Trophoblast cell (in vitro differentiated cells and primary cell): ENCODE results near the gene TMOD1.

Experiments
- DNase-seq, 2 donors: peaks; one replicate each; pipeline ENCODE4 v3.0.0-alpha.2; 2016
- H2AFZ ChIP-seq: 2 replicates; pipeline ENCODE4 v1.6.1; 2013; ENCODE audit warnings: low read length, moderate library complexity, mild to moderate bottlenecking; ENCODE audit not compliant: insufficient read depth, poor library complexity
- H2AK5ac ChIP-seq: 2 replicates; pipeline ENCODE4 v1.6.1; 2013; ENCODE audit warnings: mild to moderate bottlenecking, low read length
- H2BK120ac ChIP-seq: 2 replicates; pipeline ENCODE4 v1.6.1; 2013; ENCODE audit warnings: low read length, mild to moderate bottlenecking, moderate library complexity; ENCODE audit not compliant: insufficient read depth, poor library complexity
- H2BK12ac ChIP-seq: 2 replicates; pipeline ENCODE4 v1.6.1; 2013; ENCODE audit warnings: mild to moderate bottlenecking, low read length, moderate library complexity
- H2BK5ac ChIP-seq: 2 replicates; pipeline ENCODE4 v1.6.1; 2013; ENCODE audit warnings: low read length, low read depth, moderate library complexity, mild to moderate bottlenecking; ENCODE audit not compliant: poor library complexity
- H3K14ac ChIP-seq: 2 replicates; pipeline ENCODE4 v1.6.1; 2013; ENCODE audit warnings: mild to moderate bottlenecking, low read length
- H3K18ac ChIP-seq: 2 replicates; pipeline ENCODE4 v1.6.1; 2013; ENCODE audit warnings: mild to moderate bottlenecking, low read length
- H3K23ac ChIP-seq: 2 replicates; pipeline ENCODE4 v1.6.1; 2013; ENCODE audit warnings: low read length
- H3K27ac ChIP-seq: 2 replicates; pipeline ENCODE4 v1.5.1; 2013; ENCODE audit warnings: low read depth, mild to moderate bottlenecking, inconsistent platforms, low read length, moderate library complexity
- H3K27me3 ChIP-seq: 2 replicates; pipeline ENCODE4 v1.6.1; 2013; ENCODE audit warnings: inconsistent platforms, mild to moderate bottlenecking, low read length, moderate library complexity; ENCODE audit not compliant: insufficient read depth
- H3K36me3 ChIP-seq, 2 experiments: 1 replicate in 1 of 2; 2 replicates in 1 of 2; pipeline ENCODE4 v1.6.1; 2013; ENCODE audit warnings: low read length in 2 of 2, mild to moderate bottlenecking in 2 of 2, moderate library complexity in 1 of 2; ENCODE audit not compliant: insufficient read depth in 2 of 2, control insufficient read depth in 1 of 2
- H3K4ac ChIP-seq: 2 replicates; pipeline ENCODE4 v1.6.1; 2013; ENCODE audit warnings: low read depth, mild to moderate bottlenecking, low read length, moderate library complexity
- H3K4me1 ChIP-seq, 2 experiments: 1 replicate in 1 of 2; 2 replicates in 1 of 2; pipeline ENCODE4 v1.6.1; 2013; ENCODE audit warnings: low read length in 2 of 2, mild to moderate bottlenecking in 2 of 2, moderate library complexity in 1 of 2; ENCODE audit not compliant: insufficient read depth in 2 of 2, control insufficient read depth in 1 of 2
- H3K4me2 ChIP-seq: 2 replicates; pipeline ENCODE4 v1.6.1; 2013; ENCODE audit warnings: inconsistent platforms, mild to moderate bottlenecking, low read length, moderate library complexity
- H3K4me3 ChIP-seq: 2 replicates; pipeline ENCODE4 v1.5.1; 2013; ENCODE audit warnings: mild to moderate bottlenecking, low read depth, low read length, inconsistent platforms
- H3K79me1 ChIP-seq: one replicate; pipeline ENCODE4 v1.6.1; 2013; ENCODE audit warnings: low read length
- H3K79me2 ChIP-seq: 2 replicates; pipeline ENCODE4 v1.6.1; 2013; ENCODE audit warnings: low read length, mild to moderate bottlenecking; ENCODE audit not compliant: control insufficient read depth, insufficient read depth, poor library complexity
- H3K9ac ChIP-seq: 2 replicates; pipeline ENCODE4 v1.6.1; 2013; ENCODE audit warnings: mild to moderate bottlenecking, low read length
- H3K9me3 ChIP-seq: 2 replicates; pipeline ENCODE4 v1.6.1; 2013; ENCODE audit warnings: low read depth, mild to moderate bottlenecking, control low read depth, inconsistent platforms, low read length; ENCODE audit not compliant: insufficient read depth
- H4K12ac ChIP-seq: 2 replicates; pipeline ENCODE4 v1.6.1; 2013; ENCODE audit warnings: low read depth, mild to moderate bottlenecking, low read length, moderate library complexity
- H4K8ac ChIP-seq: 2 replicates; pipeline ENCODE4 v1.6.1; 2013; ENCODE audit warnings: low read depth, mild to moderate bottlenecking, low read length, moderate library complexity
- H4K91ac ChIP-seq: one replicate; pipeline ENCODE4 v1.6.1; 2013; ENCODE audit warnings: low read depth, mild to moderate bottlenecking, low read length, moderate library complexity
- WGBS: extraction: QIAGEN DNeasy Blood & Tissue Kit; methylation state at CpG from one replicate; pipeline ENCODE4 v1.1.7; 2013; ENCODE audit warnings: missing lambda C conversion rate; ENCODE audit not compliant: insufficient read length, insufficient coverage; ENCODE audit errors: extremely low coverage; 5-methylcytosine and 5-hydroxymethylcytosine counted together

TMOD1 gene

DNA sequence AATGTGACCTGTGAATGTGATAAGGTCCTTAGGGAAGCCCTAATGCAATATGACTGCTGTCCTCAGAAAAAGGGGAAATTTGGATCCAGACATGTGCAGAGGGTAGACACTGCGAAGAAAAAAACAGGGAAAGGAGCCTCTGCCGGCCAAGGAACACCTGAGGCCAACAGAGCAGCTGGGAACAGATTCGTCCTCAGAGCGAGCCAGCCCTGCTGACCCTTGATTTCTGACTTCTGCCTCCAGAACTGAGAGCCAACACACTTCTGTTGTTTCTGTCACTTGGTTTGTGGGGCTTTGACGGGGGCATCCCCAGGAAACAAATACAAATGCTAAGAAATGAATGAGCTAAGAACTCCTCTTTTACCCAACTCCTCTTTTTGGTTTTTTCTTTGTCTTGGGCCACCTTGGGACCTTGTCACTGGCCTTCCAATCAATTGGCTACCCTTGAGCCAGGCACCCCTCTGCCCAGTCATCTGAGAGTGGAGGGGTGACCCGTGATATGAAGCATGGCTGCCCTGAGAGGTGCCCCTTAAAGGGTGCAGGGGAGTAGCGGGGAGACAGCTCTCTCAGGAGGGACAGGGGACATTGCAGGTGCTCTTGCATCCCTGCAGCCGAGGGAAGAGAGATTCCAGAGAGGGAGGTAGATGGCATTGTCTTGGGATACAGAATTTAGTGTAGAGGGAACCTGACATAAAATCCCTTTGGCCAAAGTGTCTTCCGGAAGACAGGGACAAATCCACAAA is 16.9 kb downstream of the TMOD1 start:
- Histone ChIP-seq H4K91ac (no peak overlapping the region), H2AFZ (no peak overlapping the region), H3K27me3 (no peaks in the 10 kb centered on the region), H3K9me3 (no peaks in the 10 kb centered on the region), H3K4me3 (no peak overlapping the region), H3K14ac (no peak overlapping the region), H4K12ac (no peak overlapping the region), H2BK12ac (no peak overlapping the region), H4K8ac (no peak overlapping the region), H3K27ac (no peak overlapping the region), H2AK5ac (no peak overlapping the region), H3K36me3 (no peaks in the 10 kb centered on the region), H3K4me2 (no peak overlapping the region), H3K4ac (no peak overlapping the region), H3K79me2 (no peaks in the 10 kb centered on the region), H3K9ac (no peak overlapping the region), H2BK5ac (no peak overlapping the region), H3K23ac (no peak overlapping the region), H3K18ac (no peak overlapping the region), H3K4me1 (peaks cover 0 to 3% of the 10 kb centered on the region in 2 experiments), H3K79me1 (no peaks in the 10 kb centered on the region), H2BK120ac (no peak overlapping the region)
- DNase-seq = no peak
- WGBS = no CpG with 5 or more reads among the region's 9 CpGs

DNA sequence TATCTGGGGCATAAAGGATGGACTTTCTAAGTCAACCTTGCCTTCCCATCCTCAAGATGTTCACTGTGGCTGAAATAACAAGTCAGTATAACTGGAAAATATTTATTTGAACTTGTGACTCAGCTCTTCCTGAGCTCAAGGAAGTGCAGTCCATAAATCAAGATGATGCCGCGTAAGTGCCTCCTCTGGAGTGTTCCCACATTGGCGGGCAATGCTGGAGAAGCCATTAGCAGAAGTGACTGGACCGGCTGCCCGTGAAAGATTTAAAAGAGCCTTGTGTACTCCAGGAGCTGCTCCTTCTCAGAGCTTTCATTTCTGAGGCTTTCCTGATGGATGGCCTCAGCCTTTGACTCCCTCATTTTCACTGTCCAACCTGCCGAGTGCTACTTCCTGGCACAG is 17.4 kb downstream of the TMOD1 start:
- no peaks in the 10 kb centered on the region for H3K9me3 ChIP-seq
- H2BK12ac ChIP-seq = no peak overlapping the region
- H3K27me3 ChIP-seq = no peaks in the 10 kb centered on the region
- H3K14ac ChIP-seq = no peak overlapping the region
- no peak overlapping the region for H2BK5ac ChIP-seq
- no peaks in the 10 kb centered on the region for H3K79me1 ChIP-seq
- no peak overlapping the region for H3K4ac ChIP-seq
- no peak overlapping the region for H2BK120ac ChIP-seq
- no peak overlapping the region for H2AFZ ChIP-seq
- H3K79me2 ChIP-seq = no peaks in the 10 kb centered on the region
- H3K4me3 ChIP-seq = no peak overlapping the region
- no peak overlapping the region for H3K27ac ChIP-seq
- H3K18ac ChIP-seq = no peak overlapping the region
- H2AK5ac ChIP-seq = no peak overlapping the region
- no peak overlapping the region for H3K9ac ChIP-seq
- H3K36me3 ChIP-seq = no peaks in the 10 kb centered on the region
- no peak overlapping the region for H3K23ac ChIP-seq
- H4K12ac ChIP-seq = no peak overlapping the region
- no CpG with 5 or more reads among the region's 6 CpGs for WGBS
- no peak overlapping the region for H3K4me2 ChIP-seq
- peaks cover 0 to 3% of the 10 kb centered on the region in 2 experiments for H3K4me1 ChIP-seq
- no peak for DNase-seq
- H4K91ac ChIP-seq = no peak overlapping the region
- H4K8ac ChIP-seq = no peak overlapping the region

DNA sequence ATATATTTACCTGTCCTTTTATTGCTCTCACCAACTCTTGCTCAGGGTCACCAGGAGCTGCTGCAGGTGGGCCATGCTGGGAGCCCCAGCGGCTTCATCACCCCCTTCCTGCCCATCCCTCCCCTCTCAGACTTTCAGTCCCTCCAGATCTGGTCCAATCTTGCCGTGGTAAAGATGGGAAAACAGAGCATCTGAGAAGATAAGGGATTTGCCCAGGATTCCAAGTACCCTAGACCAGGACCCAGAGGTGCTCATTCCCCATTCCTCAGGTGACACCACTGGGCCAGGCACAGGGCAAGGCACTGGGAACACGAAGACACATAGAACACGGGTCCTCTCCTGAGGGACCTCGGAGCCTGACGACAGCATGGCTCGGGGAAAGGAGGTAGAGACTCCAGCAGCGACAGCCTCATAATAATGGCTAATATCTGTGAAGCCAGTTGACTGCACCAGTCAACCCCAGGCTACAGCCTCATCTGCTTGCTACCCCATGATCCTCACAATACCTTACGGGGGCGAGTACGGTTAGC is 18.0 kb downstream of the TMOD1 start:
- Histone ChIP-seq H3K9me3 (no peaks in the 10 kb centered on the region), H3K14ac (no peak overlapping the region), H3K79me2 (no peaks in the 10 kb centered on the region), H3K9ac (no peak overlapping the region), H3K36me3 (no peaks in the 10 kb centered on the region), H3K4me3 (no peak overlapping the region), H2BK5ac (no peak overlapping the region), H3K27me3 (no peaks in the 10 kb centered on the region), H3K4me1 (peaks cover 0 to 2% of the 10 kb centered on the region in 2 experiments), H3K23ac (no peak overlapping the region), H4K8ac (no peak overlapping the region), H4K12ac (no peak overlapping the region), H2AFZ (no peak overlapping the region), H3K79me1 (no peaks in the 10 kb centered on the region), H3K27ac (no peak overlapping the region), H2BK120ac (no peak overlapping the region), H3K4ac (no peak overlapping the region), H4K91ac (no peak overlapping the region), H2AK5ac (no peak overlapping the region), H3K4me2 (no peak overlapping the region), H3K18ac (no peak overlapping the region), H2BK12ac (no peak overlapping the region)
- WGBS = no CpG with 5 or more reads among the region's 11 CpGs
- no peak for DNase-seq

DNA sequence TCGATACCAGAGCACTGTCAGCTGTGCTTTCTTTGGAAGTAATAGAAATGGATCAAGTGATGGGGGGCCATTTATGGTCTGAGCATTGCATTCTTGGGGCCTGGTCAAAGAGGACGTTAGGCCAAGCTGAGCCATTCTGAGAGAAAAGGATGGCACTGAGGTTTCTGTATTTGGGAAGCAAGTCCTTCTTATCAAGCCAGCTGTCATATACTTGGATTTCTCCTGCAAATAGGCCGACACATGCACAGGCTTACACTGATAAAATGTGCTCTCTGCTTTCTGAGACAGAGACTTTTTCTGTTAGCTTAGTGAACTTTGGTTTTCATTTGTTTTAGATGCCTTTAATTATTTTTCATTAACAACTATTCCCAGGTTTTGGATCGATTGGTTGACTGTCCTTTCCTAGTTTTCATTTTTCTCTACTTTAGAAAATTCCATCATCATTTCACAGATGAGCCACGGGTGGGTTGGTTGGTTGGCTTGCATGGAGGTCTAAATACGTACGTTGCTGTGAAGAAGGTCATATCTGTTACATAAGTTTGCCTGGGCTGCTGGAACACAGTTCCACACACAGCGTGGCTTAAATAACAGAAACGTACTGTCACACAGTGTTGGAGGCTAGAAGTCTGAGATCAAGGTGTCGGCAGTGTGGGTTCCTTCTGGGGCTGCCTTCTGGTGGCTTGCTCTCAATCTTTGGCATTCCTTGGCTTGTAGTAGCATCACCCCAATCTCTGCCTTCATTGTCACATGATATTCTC is 20.3 kb downstream of the TMOD1 start:
- Histone ChIP-seq H2AK5ac (no peak overlapping the region), H2BK5ac (no peak overlapping the region), H3K27me3 (no peaks in the 10 kb centered on the region), H3K4ac (no peak overlapping the region), H3K23ac (no peak overlapping the region), H4K12ac (no peak overlapping the region), H3K36me3 (no peaks in the 10 kb centered on the region), H2AFZ (no peak overlapping the region), H3K9me3 (no peaks in the 10 kb centered on the region), H3K14ac (no peak overlapping the region), H3K18ac (no peak overlapping the region), H2BK12ac (no peak overlapping the region), H3K79me1 (peaks cover 2% of the 10 kb centered on the region), H4K91ac (no peak overlapping the region), H3K79me2 (no peaks in the 10 kb centered on the region), H3K9ac (no peak overlapping the region), H3K4me1 (peaks cover 0 to 5% of the 10 kb centered on the region in 2 experiments), H2BK120ac (no peak overlapping the region), H3K27ac (no peak overlapping the region), H3K4me2 (no peak overlapping the region), H4K8ac (no peak overlapping the region), H3K4me3 (no peak overlapping the region)
- no peak for DNase-seq
- WGBS = no CpG with 5 or more reads among the region's 10 CpGs
